HepG2 (cell line): ENCODE results near the gene RGSL1. TPM values are rescaled to one million over a fixed set of nuclear protein-coding genes. Genes with fewer than 3 reads are reported as not detected.

ENCODE experiments used
- ATAC-seq: fragments of 200-7000 bp; cut with Tn5 transposase; 3 replicates; pipeline ENCODE4 v1.9.1; 2020; ENCODE audit warnings: mild to moderate bottlenecking, moderate library complexity
- BruUV-seq: library from RNA; stranded (reverse); fragments of 400-500 nt; replicated peaks from 2 replicates; lab custom pipeline; 2021; lab: Mats Ljungman, UMichigan
- CTCF ChIA-PET: fragments of 300-600 bp; formaldehyde crosslinking; extraction: SDS; loops from one replicate; lab custom pipeline; 2021; ENCODE audit warnings: low total read pairs, inconsistent platforms, low intra/inter-chr PET ratio; lab: Yijun Ruan, JAX
- POLR2A ChIA-PET: fragments of 350-600 bp; sonication (Branson Sonifier 250); formaldehyde crosslinking; loops from one replicate; lab custom pipeline; 2020; ENCODE audit warnings: antibody characterized with exemption, inconsistent platforms; lab: Yijun Ruan, JAX
- DNase-seq: peaks from one replicate; pipeline ENCODE4 v3.0.0-alpha.2; 2015; ENCODE audit warnings: low spot score
- FAIRE-seq: peaks from 3 replicates; lab custom pipeline; 2011; peaks lifted over from hg19 to GRCh38; lab: Jason Lieb, UNC
- H2AFZ ChIP-seq: one replicate; pipeline ENCODE4 v1.6.1; 2011; ENCODE audit warnings: low read length, inconsistent platforms
- H3K27ac ChIP-seq: fragments of 300-600 bp; 3 replicates; pipeline ENCODE4 v1.8.0; 2011; ENCODE audit warnings: mixed run types, mild to moderate bottlenecking, mixed read lengths, low read length, inconsistent platforms; ENCODE audit not compliant: insufficient read depth; ENCODE audit errors: extremely low read length
- H3K27me3 ChIP-seq, 2 experiments: fragments of 200-600 bp in 1 of 2; 2 replicates in 1 of 2; 3 replicates in 1 of 2; pipeline versions ENCODE4 v1.6.0 to v1.8.0; 2011; ENCODE audit warnings: low read length in 2 of 2, mild to moderate bottlenecking in 2 of 2, moderate library complexity in 2 of 2, inconsistent platforms in 1 of 2; ENCODE audit not compliant: insufficient read depth in 2 of 2, control insufficient read depth in 1 of 2
- H3K36me3 ChIP-seq, 2 experiments: fragments of 200-600 bp in 1 of 2; replicated peaks in 1 of 2; 2 replicates in 1 of 2; 3 replicates in 1 of 2; pipeline versions ENCODE4 v1.5.1 to v1.8.0; 2011; ENCODE audit warnings: low read length in 2 of 2, inconsistent platforms in 1 of 2; ENCODE audit not compliant: insufficient read depth in 2 of 2, control insufficient read depth in 1 of 2
- H3K4me1 ChIP-seq: 2 replicates; pipeline ENCODE4 v1.5.1; 2012; ENCODE audit warnings: low read length, inconsistent platforms; ENCODE audit not compliant: insufficient read depth
- H3K4me2 ChIP-seq: 2 replicates; pipeline ENCODE4 v1.6.0; 2011; ENCODE audit warnings: low read depth, low read length, inconsistent platforms
- H3K4me3 ChIP-seq, 3 experiments: fragments of 200-600 bp in 1 of 3; sonication (generic), shearing (Covaris generic) in 1 of 3; replicated peaks in 1 of 3; 2 replicates each; pipeline ENCODE4 v1.5.1; 2011 to 2016; ENCODE audit warnings: low read length in 3 of 3, inconsistent platforms in 2 of 3, low read depth in 2 of 3, mild to moderate bottlenecking in 2 of 3, control low read depth in 1 of 3, mixed read lengths in 1 of 3; ENCODE audit not compliant: insufficient read depth in 1 of 3
- H3K79me2 ChIP-seq: one replicate; pipeline ENCODE4 v1.6.1; 2011; ENCODE audit warnings: low read length, inconsistent platforms; ENCODE audit not compliant: insufficient read depth
- H3K9ac ChIP-seq: 2 replicates; pipeline ENCODE4 v1.6.0; 2011; ENCODE audit warnings: mild to moderate bottlenecking, low read depth, low read length, inconsistent platforms; ENCODE audit not compliant: insufficient read depth
- H3K9me3 ChIP-seq: 2 replicates; pipeline ENCODE4 v1.5.1; 2012; ENCODE audit warnings: mild to moderate bottlenecking, low read length
- H4K20me1 ChIP-seq: 2 replicates; pipeline ENCODE4 v1.6.0; 2011; ENCODE audit warnings: inconsistent platforms, mild to moderate bottlenecking, low read length, moderate library complexity; ENCODE audit not compliant: insufficient read depth
- ATF7 ChIP-seq, 2 experiments: fragments of 450-650 bp in 1 of 2; sonication (generic) in 1 of 2; formaldehyde crosslinking in 1 of 2; IDR thresholded peaks; 2 replicates each; pipeline versions ENCODE4 v1.4.0 to v1.6.1; 2016 to 2020; ENCODE audit warnings: antibody characterized with exemption in 1 of 2, mild to moderate bottlenecking in 1 of 2, missing genetic modification reagents in 1 of 2
- CREB1 ChIP-seq, 2 experiments: fragments of 450-650 bp in 1 of 2; IDR thresholded peaks; 2 replicates each; pipeline ENCODE4 v1.6.1; 2016 to 2017; ENCODE audit warnings: control low read depth in 1 of 2, mild to moderate bottlenecking in 1 of 2, missing compliant biosample characterization in 1 of 2, missing genetic modification characterization in 1 of 2
- HOXA5 ChIP-seq: sonication (generic); formaldehyde crosslinking; IDR thresholded peaks from 2 replicates; pipeline ENCODE4 v1.4.0; 2020; ENCODE audit warnings: missing genetic modification reagents
- NKX3-1 ChIP-seq: sonication (generic); formaldehyde crosslinking; IDR thresholded peaks from 2 replicates; pipeline ENCODE4 v1.5.0; 2020; ENCODE audit warnings: missing genetic modification reagents
- WGBS: methylation state at CpG from one replicate; pipeline ENCODE4 v1.1.6; 2017; ENCODE audit warnings: low lambda C conversion rate; 5-methylcytosine and 5-hydroxymethylcytosine counted together
- in situ Hi-C: cut with HindIII; loops from 2 replicates; pipeline ENCODE4 v1.10.0; 2017; ENCODE audit warnings: low pct_unique_long_range_greater_than_20kb; ENCODE audit not compliant: extremely low pct_ligation_motif_present
- intact Hi-C: fragments of 100-400 bp; cut with micrococcal nuclease; formaldehyde crosslinking; loops from one replicate; pipeline ENCODE4 v1.10.0; 2022; ENCODE audit not compliant: unreplicated experiment
- polyA plus RNA-seq, 8 experiments: library from polyadenylated mRNA; depleted of rRNA in 3 of 8; stranded (reverse) in 7 of 8; unstranded in 1 of 8; fragments of >200 nt; fragmentation: Illumina TruSeq in 4 of 8; extraction: Trizol in 4 of 8; gene quantifications; 2 replicates each; pipeline versions ENCODE4 v1.2.1 to v1.2.3, GENCODE V29; 2011 to 2016; ENCODE audit warnings: low read depth in 4 of 8, missing spikeins in 1 of 8, mixed read lengths in 1 of 8; ENCODE audit not compliant: insufficient read depth in 1 of 8
- small RNA-seq, 3 experiments: library from RNA; depleted of rRNA; stranded (forward); fragments of <200 nt; gene quantifications; one replicate each; pipeline ENCODE3, GENCODE V24; 2012; ENCODE audit warnings: low read depth in 2 of 3, low replicate concordance in 1 of 3; ENCODE audit not compliant: insufficient read length in 3 of 3, insufficient read depth in 2 of 3
- total RNA-seq, 5 experiments: library from RNA; depleted of rRNA; stranded (reverse); fragments of >200 nt; fragmentation: Illumina TruSeq; extraction: Trizol; gene quantifications; 2 replicates each; pipeline ENCODE4 v1.2.3, GENCODE V29; 2016; ENCODE audit warnings: low read depth in 1 of 5

The RGSL1 gene
- total and polyA plus RNA-seq, 2 of the 13 experiments (the other 11 are each of a cell fraction or from before 2014, with no cell fraction given): not detected

- FAIRE-seq (no peak), ATAC-seq (no peak), DNase-seq (no peak)
- Histone ChIP-seq H3K27ac (no peak overlapping the region), H3K9me3 (no peaks in the 10 kb centered on the region), H3K27me3 (peaks cover 5 to 38% of the 10 kb centered on the region in 2 experiments; a peak in 3 of 5 replicates), H3K4me3 (no peak overlapping the region), H3K79me2 (no peaks in the 10 kb centered on the region), H2AFZ (no peak overlapping the region), H3K4me2 (no peak overlapping the region), H3K36me3 (no peaks in the 10 kb centered on the region), H4K20me1 (no peaks in the 10 kb centered on the region), H3K4me1 (no peaks in the 10 kb centered on the region), H3K9ac (no peak overlapping the region)
- no TSS peak for BruUV-seq
- peak; percentile 46 for TF ChIP-seq ATF7 (IDR thresholded peaks at IDR 0.05)
- no peak for TF ChIP-seq ATF7 (CRISPR knock-in tag; IDR thresholded peaks at IDR 0.05)
- no peak for TF ChIP-seq NKX3-1 (CRISPR knock-in tag)
- TF ChIP-seq HOXA5 (CRISPR knock-in tag): no peak
- TF ChIP-seq CREB1 (IDR thresholded peaks at IDR 0.05): peak; percentile 61
- TF ChIP-seq CREB1 (CRISPR knock-in tag; IDR thresholded peaks at IDR 0.05): no peak
- 3% methylated on average over 9 of the region's 9 CpGs for WGBS
- intact Hi-C loops (no loop called here), in situ Hi-C loops (no loop called here)
- ChIA-PET CTCF (no interaction called here), POLR2A (no interaction called here)
Observed at GRCh38 chr1:182608845-182609610, 159.1 kb downstream of the RGSL1 start.

Small RNA genes lying within 50 kb of the gene (small RNA-seq; reads per million reads assigned to genes)
- gene RF00017: 0 reads per million in 3 experiments

Other genes with a start within 250 kb of the RGSL1 start
- gene GLUL, start 58.4 kb upstream of the RGSL1 start, total RNA-seq (2016; rRNA removed; fragmentation: Illumina TruSeq; extraction: Trizol): 827 and 909 TPM in 2 replicates
- gene GLUL, start 58.4 kb upstream of the RGSL1 start, polyA plus RNA-seq (2011; rRNA removed): 423 and 501 TPM in 2 replicates
- not detected in 2 replicates for gene TEDDM1, start 49.5 kb upstream of the RGSL1 start, total RNA-seq (2016; rRNA removed; fragmentation: Illumina TruSeq; extraction: Trizol)
- not detected in 2 replicates for gene TEDDM1, start 49.5 kb upstream of the RGSL1 start, polyA plus RNA-seq (2011; rRNA removed)
- gene RNASEL, start 139.1 kb downstream of the RGSL1 start, total RNA-seq (2016; rRNA removed; fragmentation: Illumina TruSeq; extraction: Trizol): 0.13 and 0.20 TPM in 2 replicates
- gene RNASEL, start 139.1 kb downstream of the RGSL1 start, polyA plus RNA-seq (2011; rRNA removed): 0.05 and 0.16 TPM in 2 replicates
- gene RGS16, start 154.2 kb downstream of the RGSL1 start, total RNA-seq (2016; rRNA removed; fragmentation: Illumina TruSeq; extraction: Trizol): not detected in 2 replicates
- gene RGS16, start 154.2 kb downstream of the RGSL1 start, polyA plus RNA-seq (2011; rRNA removed): not detected in 2 replicates
- gene RGS8, start 234.4 kb downstream of the RGSL1 start, total RNA-seq (2016; rRNA removed; fragmentation: Illumina TruSeq; extraction: Trizol): not detected in 2 replicates
- not detected in 2 replicates for gene RGS8, start 234.4 kb downstream of the RGSL1 start, polyA plus RNA-seq (2011; rRNA removed)